Right kidney (tissue), 1 donor: Measurements from ENCODE around the gene PRR23C.

ENCODE experiments used
- DNase-seq: peaks from one replicate; pipeline ENCODE4 v3.0.0-alpha.2; 2016

Gene PRR23C

DNA sequence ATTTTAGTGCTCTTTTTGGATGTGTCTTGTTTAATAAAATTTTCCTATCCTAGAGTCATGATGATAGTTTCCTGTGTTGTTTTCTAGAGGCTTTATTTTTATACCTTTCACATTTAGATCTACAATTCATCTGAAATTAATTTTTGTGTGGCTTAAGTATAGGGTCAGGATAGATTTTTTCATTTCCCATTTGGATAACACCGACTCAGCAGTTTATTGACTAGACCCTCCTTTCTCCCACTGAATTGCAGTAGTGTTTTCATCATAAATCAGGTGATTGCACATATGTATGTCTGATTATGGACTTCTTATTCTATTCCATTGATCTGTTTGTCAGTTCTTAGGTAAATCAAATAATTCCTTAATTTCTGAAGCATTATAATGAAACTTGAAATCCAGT, 49.0 kb downstream of the PRR23C start:
- DNase-seq = no peak
